Transverse colon (tissue), 4 donors: ENCODE measurements around the gene TMEM52B. TPM values are rescaled to one million over a fixed set of nuclear protein-coding genes. Genes with fewer than 3 reads are reported as not detected.

Experiments
- DNase-seq: peaks from one replicate; pipeline ENCODE4 v3.0.0-alpha.2; 2019
- H3K27ac ChIP-seq, 4 donors: fragments of 200-600 bp; sonication (generic); 2 replicates each; pipeline ENCODE4 v1.5.1; 2016 to 2018; ENCODE audit warnings: inconsistent platforms in 4 of 4
- H3K27me3 ChIP-seq: fragments of 200-600 bp; sonication (generic); 2 replicates; pipeline ENCODE4 v1.5.1; 2017; ENCODE audit warnings: inconsistent platforms
- H3K36me3 ChIP-seq, 4 donors: fragments of 200-600 bp; sonication (generic); 2 replicates each; pipeline ENCODE4 v1.5.1; 2017 to 2019; ENCODE audit warnings: inconsistent platforms in 4 of 4
- H3K4me1 ChIP-seq, 4 donors: fragments of 200-600 bp; sonication (generic); 2 replicates each; pipeline ENCODE4 v1.5.1; 2017 to 2020; ENCODE audit warnings: inconsistent platforms in 4 of 4
- H3K4me3 ChIP-seq, 4 donors: fragments of 200-600 bp; sonication (generic); 1 replicate in 1 of 4; 2 replicates in 3 of 4; pipeline versions ENCODE4 v1.5.1 to v1.6.1; 2017 to 2019; ENCODE audit warnings: inconsistent platforms in 4 of 4
- H3K9me3 ChIP-seq, 2 donors: fragments of 200-600 bp; sonication (generic); 2 replicates each; pipeline ENCODE4 v1.5.1; 2017 to 2019; ENCODE audit warnings: inconsistent platforms in 2 of 2
- CTCF ChIP-seq, 5 experiments: fragments of 200-600 bp in 3 of 5; fragments of 450-650 bp in 2 of 5; sonication (generic) in 3 of 5; IDR thresholded peaks; 1 replicate in 2 of 5; 2 replicates in 3 of 5; pipeline ENCODE4 v1.5.1; 2016 to 2017; ENCODE audit warnings: antibody characterized with exemption in 5 of 5, inconsistent platforms in 3 of 5, mild to moderate bottlenecking in 2 of 5, moderate library complexity in 1 of 5
- EP300 ChIP-seq: sonication (generic); formaldehyde crosslinking; IDR thresholded peaks from one replicate; pipeline ENCODE4 v1.6.1; 2017; ENCODE audit warnings: antibody characterized with exemption, low read depth
- POLR2A ChIP-seq: fragments of 450-650 bp; IDR thresholded peaks from one replicate; pipeline ENCODE4 v1.6.1; 2016; ENCODE audit warnings: antibody characterized with exemption, mild to moderate bottlenecking, moderate library complexity
- POLR2AphosphoS5 ChIP-seq, 3 donors: sonication (generic); formaldehyde crosslinking; IDR thresholded peaks; one replicate each; pipeline ENCODE4 v1.6.1; 2016; ENCODE audit warnings: antibody characterized with exemption in 3 of 3
- WGBS, 2 donors: methylation state at CpG; one replicate each; pipeline ENCODE4 v1.1.5; 2018; ENCODE audit warnings: low coverage in 1 of 2; 5-methylcytosine and 5-hydroxymethylcytosine counted together
- in situ Hi-C, 4 donors: fragments of 200-750 bp; cut with MboI; loops; one replicate each; pipeline versions ENCODE4 v1.15.0 to v1.15.1; 2017; ENCODE audit warnings: low sequenced_read_pairs in 3 of 4, low pct_ligation_motif_present in 1 of 4, low pct_unique_long_range_greater_than_20kb in 1 of 4
- intact Hi-C: fragments of 100-400 bp; cut with DNase I; formaldehyde crosslinking; loops from one replicate; pipeline ENCODE4 v1.15.1; 2023; ENCODE audit warnings: low total_unique reads
- total RNA-seq, 4 donors: library from RNA; depleted of rRNA; stranded (reverse); fragments of >200 nt; gene quantifications; one replicate each; pipeline ENCODE4 v1.1.0, GENCODE V29; 2016

TMEM52B gene
- total RNA-seq, 4 donors from 2014 or later = not detected

- Histone ChIP-seq H3K9me3 (no peaks in the 10 kb centered on the region), H3K4me1 (peaks cover 0 to 2% (median under 1%) of the 10 kb centered on the region in 4 donors), H3K27me3 (no peaks in the 10 kb centered on the region), H3K27ac (no peak overlapping the region), H3K4me3 (no peak overlapping the region), H3K36me3 (no peaks in the 10 kb centered on the region)
- no peak for DNase-seq
- in situ Hi-C loops (no loop called here), intact Hi-C loops (no loop called here)
- TF ChIP-seq EP300 = no peak
- no peak for TF ChIP-seq POLR2AphosphoS5 (IDR thresholded peaks at IDR 0.05)
- WGBS, 2 donors = 81 to 83% methylated on average over 1 to 5 of the region's 5 CpGs
These were observed 8.6 kb upstream of the TMEM52B start for GRCh38 chr12:10170216-10170615.

GRCh38 chr12:10171973-10172728 lies 6.7 kb upstream of the TMEM52B start, which contains the start of gene OLR1:
Gene OLR1 (minus strand): TSS chr12:10172132. CDS start chr12:10172077, 55 bp downstream.
- TF ChIP-seq EP300 (no peak), CTCF (IDR thresholded peaks at IDR 0.05) (no peak), POLR2AphosphoS5 (IDR thresholded peaks at IDR 0.05) (no peak), POLR2A (no peak)
- no peak within 1 kb of the TSS for H3K27ac ChIP-seq
- in situ Hi-C loops = no loop called here
- H3K4me3 ChIP-seq = no peak within 1 kb of the TSS
- 74 to 92% methylated on average over 7 of the region's 7 CpGs for WGBS, 2 donors
- intact Hi-C loops = no loop called here
- DNase-seq = no peak
- peaks cover 0 to 18% (median 7%) of the 10 kb centered on the region in 4 donors for H3K4me1 ChIP-seq
- H3K27me3 ChIP-seq = no peaks in the 10 kb centered on the region
- no peaks in the 10 kb centered on the region for H3K36me3 ChIP-seq
- no peaks in the 10 kb centered on the region for H3K9me3 ChIP-seq

DNA sequence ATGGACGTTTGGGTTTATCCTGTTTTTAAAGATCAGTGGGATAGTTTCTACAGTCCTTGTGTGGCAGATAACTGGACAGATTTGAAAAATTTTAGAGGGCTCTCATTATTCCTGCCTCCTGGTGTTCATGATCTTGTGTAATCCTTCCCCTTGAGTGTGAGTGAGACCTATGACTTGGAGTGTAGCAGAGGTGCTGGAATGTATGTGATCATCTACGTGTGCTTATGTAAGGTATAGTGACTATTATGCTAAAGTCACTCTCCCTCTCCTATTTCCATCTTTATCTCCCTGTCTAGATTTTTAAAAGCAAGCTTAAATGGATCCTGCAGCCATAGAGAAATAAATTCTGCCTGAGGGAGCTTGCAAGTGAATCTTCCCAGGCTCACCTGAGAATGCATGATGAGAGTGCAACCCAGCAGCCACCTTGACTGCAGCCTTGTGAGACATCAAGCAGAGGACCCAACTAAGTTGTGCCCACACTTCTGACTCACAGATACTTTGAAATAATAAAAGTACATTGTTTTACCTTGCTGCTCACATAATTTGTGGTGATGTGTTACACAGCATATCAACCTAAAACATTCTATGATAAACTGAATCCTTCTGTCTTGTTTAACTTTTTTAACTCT lies 3.7 kb upstream of the TMEM52B start:
- intact Hi-C loops = no loop called here
- Histone ChIP-seq H3K9me3 (no peaks in the 10 kb centered on the region), H3K36me3 (no peaks in the 10 kb centered on the region), H3K4me1 (peaks cover 0 to 18% (median 7%) of the 10 kb centered on the region in 4 donors), H3K4me3 (no peak overlapping the region), H3K27ac (peak overlapping the region in 3 of 4 donors; percentile 21 to 64 (median 62)), H3K27me3 (no peaks in the 10 kb centered on the region)
- in situ Hi-C loops = no loop called here
- no peak for DNase-seq
- no peak for TF ChIP-seq CTCF (IDR thresholded peaks at IDR 0.05)
- no peak for TF ChIP-seq POLR2A
- TF ChIP-seq POLR2AphosphoS5 (IDR thresholded peaks at IDR 0.05) = no peak
- TF ChIP-seq EP300 = no peak
- 67 to 100% methylated on average over 2 of the region's 2 CpGs for WGBS, 2 donors

DNA sequence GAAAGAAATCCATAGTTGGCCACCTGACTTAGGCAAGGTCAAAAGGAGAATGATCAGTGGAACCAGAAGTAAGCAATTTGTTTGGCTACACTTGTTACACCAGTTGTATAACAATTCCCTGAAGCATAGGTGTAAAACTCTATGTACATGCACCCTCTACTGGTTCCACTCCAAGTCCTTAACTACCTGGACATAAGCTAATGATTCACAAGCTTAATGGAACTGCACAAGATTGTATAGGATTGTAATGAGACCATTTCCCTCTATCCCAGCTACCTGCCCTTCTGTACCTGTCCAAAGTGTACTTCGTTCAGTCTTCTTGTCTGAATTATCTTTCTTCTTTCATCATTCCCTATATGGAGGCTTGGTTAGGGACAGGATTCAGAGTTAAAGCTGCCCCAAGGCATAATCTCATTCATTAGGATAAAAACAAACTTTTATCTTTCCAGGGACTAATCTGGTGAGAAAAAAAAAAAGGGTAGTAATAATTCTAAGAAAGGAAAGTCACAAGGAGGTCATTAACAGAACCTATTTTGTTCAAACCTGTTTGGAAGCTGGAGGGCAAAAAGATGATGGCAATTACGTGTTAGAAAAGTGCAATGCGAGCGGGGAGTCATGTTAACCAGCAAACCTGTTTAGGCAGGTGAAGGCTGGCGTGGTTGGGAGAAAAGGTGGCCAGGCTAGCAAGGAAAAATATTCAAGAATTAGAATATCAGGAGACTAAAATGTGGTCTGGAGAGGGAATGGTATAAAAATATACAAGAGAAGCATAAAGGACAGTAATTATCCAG lies 2.8 kb upstream of the TMEM52B start:
- no peaks in the 10 kb centered on the region for H3K9me3 ChIP-seq
- no peaks in the 10 kb centered on the region for H3K36me3 ChIP-seq
- peak overlapping the region in 3 of 4 donors; percentile 21 to 64 (median 62) for H3K27ac ChIP-seq
- 53 to 68% methylated on average over 5 of the region's 5 CpGs for WGBS, 2 donors
- TF ChIP-seq EP300 (no peak), POLR2A (no peak), POLR2AphosphoS5 (IDR thresholded peaks at IDR 0.05) (peak in 1 of 3 donors; percentile 33), CTCF (IDR thresholded peaks at IDR 0.05) (peak in 1 of 5 experiments; percentile 43)
- in situ Hi-C loops (no loop called here), intact Hi-C loops (no loop called here)
- H3K4me3 ChIP-seq = no peak overlapping the region
- H3K4me1 ChIP-seq = peaks cover 0 to 18% (median 7%) of the 10 kb centered on the region in 4 donors
- peak; percentile 10 for DNase-seq
- no peaks in the 10 kb centered on the region for H3K27me3 ChIP-seq
